Measurements from ENCODE around the gene CDH10.

GRCh38 chr5:24547132-24547531 lies 97.6 kb downstream of the CDH10 start:
- TF ChIP-seq CTCF (conservative IDR thresholded peaks at IDR 0.05; ENCODE audit: low read length) (no peak), EZH2phosphoT487 (IDR thresholded peaks at IDR 0.05; ENCODE audit: borderline replicate concordance) (no peak)
